Neuron (in vitro differentiated cells): ENCODE results near the gene ETFBKMT.

Experiments
- H2AFZ ChIP-seq: one replicate; pipeline ENCODE4 v1.6.1; 2013; ENCODE audit warnings: low read depth, mild to moderate bottlenecking, inconsistent platforms, low read length, moderate library complexity
- H3K27me3 ChIP-seq: one replicate; pipeline ENCODE4 v1.6.1; 2013; ENCODE audit warnings: low read length; ENCODE audit not compliant: insufficient read depth
- H3K36me3 ChIP-seq: one replicate; pipeline ENCODE4 v1.6.1; 2013; ENCODE audit warnings: low read length; ENCODE audit not compliant: insufficient read depth
- H3K4me1 ChIP-seq: one replicate; pipeline ENCODE4 v1.6.1; 2013; ENCODE audit warnings: low read length; ENCODE audit not compliant: insufficient read depth
- H3K4me3 ChIP-seq: 2 replicates; pipeline ENCODE4 v1.5.1; 2013; ENCODE audit warnings: mild to moderate bottlenecking, low read length, moderate library complexity
- H3K9me3 ChIP-seq: one replicate; pipeline ENCODE4 v1.6.1; 2013; ENCODE audit warnings: low read length

ETFBKMT gene

GRCh38 chr12:31659087-31659942, at the start of gene ETFBKMT:
ETFBKMT (plus strand) TSS chr12:31659688; CDS start chr12:31661954, 2,266 bp downstream.
- peaks cover 10% of the 10 kb centered on the region for H3K4me1 ChIP-seq
- H3K4me3 ChIP-seq = peak within 1 kb of the TSS; percentile 88
- no peaks in the 10 kb centered on the region for H3K27me3 ChIP-seq
- no peaks in the 10 kb centered on the region for H3K9me3 ChIP-seq
- peak within 1 kb of the TSS; percentile 99 for H2AFZ ChIP-seq
- H3K36me3 ChIP-seq = no peaks in the 10 kb centered on the region

- no peaks in the 10 kb centered on the region for H3K27me3 ChIP-seq
- no peak overlapping the region for H2AFZ ChIP-seq
- H3K36me3 ChIP-seq = no peaks in the 10 kb centered on the region
- H3K4me3 ChIP-seq = no peak overlapping the region
- no peaks in the 10 kb centered on the region for H3K4me1 ChIP-seq
- H3K9me3 ChIP-seq = peaks cover 3% of the 10 kb centered on the region
These were observed 46.7 kb upstream of the ETFBKMT start for GRCh38 chr12:31612819-31613218.

GRCh38 chr12:31618228-31619025, 41.1 kb upstream of the ETFBKMT start:
- peaks cover 5% of the 10 kb centered on the region for H3K4me1 ChIP-seq
- no peak overlapping the region for H2AFZ ChIP-seq
- no peaks in the 10 kb centered on the region for H3K9me3 ChIP-seq
- H3K27me3 ChIP-seq = no peaks in the 10 kb centered on the region
- no peaks in the 10 kb centered on the region for H3K36me3 ChIP-seq
- no peak overlapping the region for H3K4me3 ChIP-seq

DNA sequence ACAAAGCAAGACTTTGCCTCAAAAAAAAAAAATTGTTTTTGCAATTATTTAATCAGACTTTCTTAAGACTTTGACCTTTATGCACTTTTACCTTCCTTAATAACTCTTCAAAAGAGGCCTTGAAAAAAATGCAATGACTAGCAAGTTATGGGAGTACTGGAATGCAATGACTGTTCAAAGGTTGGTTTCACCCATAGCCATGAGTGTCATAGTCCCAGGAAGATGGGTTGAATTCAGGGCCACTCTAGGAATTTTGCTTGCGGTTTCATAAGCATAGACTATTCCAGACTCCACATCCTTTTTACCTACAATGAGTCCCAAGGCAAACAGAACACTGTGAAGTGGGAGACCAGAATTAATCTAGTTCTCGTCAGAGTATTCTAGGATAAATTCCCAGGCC, 39.2 kb upstream of the ETFBKMT start:
- H3K9me3 ChIP-seq = no peaks in the 10 kb centered on the region
- no peaks in the 10 kb centered on the region for H3K36me3 ChIP-seq
- no peak overlapping the region for H2AFZ ChIP-seq
- no peak overlapping the region for H3K4me3 ChIP-seq
- no peaks in the 10 kb centered on the region for H3K27me3 ChIP-seq
- peaks cover 5% of the 10 kb centered on the region for H3K4me1 ChIP-seq

- H3K36me3 ChIP-seq = no peaks in the 10 kb centered on the region
- H3K4me3 ChIP-seq = no peak overlapping the region
- H3K27me3 ChIP-seq = no peaks in the 10 kb centered on the region
- peaks cover 9% of the 10 kb centered on the region for H3K4me1 ChIP-seq
- no peaks in the 10 kb centered on the region for H3K9me3 ChIP-seq
- no peak overlapping the region for H2AFZ ChIP-seq
These were observed 37.5 kb upstream of the ETFBKMT start for GRCh38 chr12:31622038-31622437.

DNA sequence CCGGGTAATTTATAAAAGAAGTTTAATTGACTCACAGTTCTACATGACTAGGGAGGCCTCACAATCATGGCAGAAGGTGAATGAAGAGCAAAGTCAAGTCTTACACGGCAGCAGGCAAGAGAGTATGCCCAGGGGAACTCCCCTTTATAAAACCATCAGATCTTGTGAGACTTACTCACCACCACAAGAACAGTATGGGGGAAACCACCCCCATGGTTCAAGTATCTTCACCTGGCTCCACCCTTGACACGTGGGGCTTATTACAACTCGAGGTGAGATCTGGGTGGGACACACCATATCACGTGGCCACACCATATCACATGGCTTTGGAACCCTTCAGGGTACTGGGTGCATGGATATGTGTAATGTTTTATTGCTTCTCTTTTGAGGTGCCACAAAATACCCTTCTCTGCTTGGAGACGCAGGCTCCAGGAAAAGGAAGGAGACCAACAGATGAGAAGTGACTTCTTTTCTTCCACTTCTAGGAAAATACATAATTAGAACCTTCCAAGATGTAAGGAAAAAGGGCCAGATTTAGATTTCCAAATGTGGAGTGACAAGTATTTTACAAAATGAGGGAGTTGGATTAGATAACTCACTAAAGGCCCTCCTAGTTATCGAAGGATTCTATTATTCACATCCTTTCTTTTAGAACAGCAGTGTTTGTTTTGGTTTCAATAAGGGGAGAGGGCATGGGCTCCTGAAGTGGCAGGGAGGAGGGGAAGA, 33.1 kb upstream of the ETFBKMT start:
- Histone ChIP-seq H3K27me3 (no peaks in the 10 kb centered on the region), H3K4me3 (no peak overlapping the region), H3K4me1 (peaks cover 39% of the 10 kb centered on the region), H2AFZ (no peak overlapping the region), H3K9me3 (no peaks in the 10 kb centered on the region), H3K36me3 (no peaks in the 10 kb centered on the region)

GRCh38 chr12:31627456-31628054, 31.9 kb upstream of the ETFBKMT start:
- peaks cover 39% of the 10 kb centered on the region for H3K4me1 ChIP-seq

GRCh38 chr12:31629756-31630732, 29.4 kb upstream of the ETFBKMT start:
- Histone ChIP-seq H3K36me3 (no peaks in the 10 kb centered on the region), H3K9me3 (no peaks in the 10 kb centered on the region), H3K27me3 (no peaks in the 10 kb centered on the region), H3K4me1 (peaks cover 38% of the 10 kb centered on the region), H3K4me3 (peak overlapping the region; percentile 15), H2AFZ (peak overlapping the region; percentile 33)

More at GRCh38 chr12:31627456-31628054, 31.9 kb upstream of the ETFBKMT start:
- no peaks in the 10 kb centered on the region for H3K36me3 ChIP-seq
- no peak overlapping the region for H2AFZ ChIP-seq
- H3K27me3 ChIP-seq = no peaks in the 10 kb centered on the region
- no peak overlapping the region for H3K4me3 ChIP-seq
- H3K9me3 ChIP-seq = no peaks in the 10 kb centered on the region

- H3K4me1 ChIP-seq = peaks cover 38% of the 10 kb centered on the region
- no peak overlapping the region for H2AFZ ChIP-seq
- H3K4me3 ChIP-seq = no peak overlapping the region
- H3K9me3 ChIP-seq = no peaks in the 10 kb centered on the region
- H3K27me3 ChIP-seq = no peaks in the 10 kb centered on the region
- H3K36me3 ChIP-seq = no peaks in the 10 kb centered on the region
These were observed 28.3 kb upstream of the ETFBKMT start for GRCh38 chr12:31631023-31631724.

DNA sequence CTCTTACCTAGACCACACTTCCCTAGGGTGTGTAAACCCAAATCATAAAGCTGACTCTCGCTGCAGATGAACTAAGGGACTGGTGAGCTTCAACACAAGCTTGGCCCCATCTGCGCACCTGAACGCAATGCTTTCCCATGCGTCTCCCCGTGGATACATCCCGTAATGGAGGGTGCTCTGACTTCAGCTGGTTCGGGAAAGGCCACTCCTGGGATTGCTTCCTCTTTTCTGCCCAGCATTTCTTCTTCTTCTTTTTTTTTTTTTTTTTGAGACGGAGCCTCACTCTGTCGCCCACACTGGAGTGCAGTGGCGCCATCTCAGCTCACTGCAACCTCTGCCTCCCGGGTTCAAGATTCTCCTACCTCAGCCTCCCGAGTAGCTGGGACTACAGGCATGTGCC, 27.7 kb upstream of the ETFBKMT start:
- Histone ChIP-seq H3K4me3 (no peak overlapping the region), H2AFZ (no peak overlapping the region), H3K4me1 (peaks cover 36% of the 10 kb centered on the region), H3K36me3 (no peaks in the 10 kb centered on the region), H3K9me3 (no peaks in the 10 kb centered on the region), H3K27me3 (no peaks in the 10 kb centered on the region)

DNA sequence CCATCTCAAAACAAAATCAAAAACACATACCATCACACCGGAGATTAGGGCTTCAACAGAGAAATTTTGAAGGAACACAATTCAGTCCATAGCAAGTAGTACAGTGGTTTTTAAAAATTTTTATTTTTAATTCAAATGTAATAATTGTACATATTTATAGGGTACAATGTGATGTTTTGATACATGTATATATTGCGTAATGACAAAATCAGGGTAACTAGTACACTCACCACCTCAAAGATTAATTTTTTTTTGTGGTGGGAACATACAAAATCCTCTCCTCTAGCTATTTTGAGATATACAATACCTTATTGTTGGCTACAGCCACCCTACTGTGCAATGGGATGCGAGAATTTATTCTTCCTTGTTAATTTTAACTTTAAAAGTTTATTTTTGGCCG, 26.0 kb upstream of the ETFBKMT start:
- H3K4me1 ChIP-seq = peaks cover 28% of the 10 kb centered on the region
- no peak overlapping the region for H3K4me3 ChIP-seq
- H3K36me3 ChIP-seq = no peaks in the 10 kb centered on the region
- no peak overlapping the region for H2AFZ ChIP-seq
- H3K27me3 ChIP-seq = no peaks in the 10 kb centered on the region
- no peaks in the 10 kb centered on the region for H3K9me3 ChIP-seq
